HG02642 (cell line): ENCODE data around the gene FSHB.
"Not testable (repeated sequence)": the region's sequence is repeated elsewhere in the genome, so short reads cannot be mapped to it uniquely, and the experiment has no call there.

ENCODE experiments used
- ATAC-seq: cut with Tn5 transposase; IDR thresholded peaks from one replicate; pipeline ENCODE4 v1.9.1; 2021; ENCODE audit warnings: mild to moderate bottlenecking; ENCODE audit not compliant: unreplicated experiment, poor library complexity

Gene FSHB

DNA sequence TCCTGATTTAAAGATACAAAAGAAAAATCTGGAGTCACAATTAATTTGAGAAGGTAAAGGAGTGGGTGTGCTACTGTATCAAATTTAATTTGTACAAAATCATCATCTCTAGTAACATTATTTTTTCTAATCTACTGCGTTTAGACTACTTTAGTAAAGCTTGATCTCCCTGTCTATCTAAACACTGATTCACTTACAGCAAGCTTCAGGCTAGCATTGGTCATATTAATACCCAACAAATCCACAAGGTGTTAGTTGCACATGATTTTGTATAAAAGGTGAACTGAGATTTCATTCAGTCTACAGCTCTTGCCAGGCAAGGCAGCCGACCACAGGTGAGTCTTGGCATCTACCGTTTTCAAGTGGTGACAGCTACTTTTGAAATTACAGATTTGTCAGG lies at the start of gene FSHB:
Gene FSHB, plus strand, starts transcription at position 301 of the 400 bp plus-strand sequence. CDS start 889 bp downstream, outside the sequence.
- ATAC-seq, result no peak

DNA sequence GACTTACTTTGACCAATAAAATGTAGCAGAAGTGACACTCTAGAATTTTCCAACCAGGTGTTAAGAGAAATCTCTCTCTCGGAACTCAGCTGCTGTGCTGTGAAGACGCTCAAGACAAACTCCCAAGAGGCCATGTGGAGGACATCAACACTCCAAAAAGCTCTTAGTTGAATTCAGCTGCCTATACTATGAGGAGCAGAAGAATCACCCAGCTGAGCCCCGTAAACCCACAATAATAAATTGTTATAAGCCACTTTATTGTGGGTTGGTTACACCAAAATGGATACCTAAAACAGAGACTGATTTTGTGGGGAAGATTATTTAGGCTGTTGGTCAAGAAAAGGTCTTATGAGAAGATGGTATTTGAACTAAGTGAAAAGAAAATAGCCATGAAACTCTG lies 44.1 kb upstream of the FSHB start:
- no peak for ATAC-seq

DNA sequence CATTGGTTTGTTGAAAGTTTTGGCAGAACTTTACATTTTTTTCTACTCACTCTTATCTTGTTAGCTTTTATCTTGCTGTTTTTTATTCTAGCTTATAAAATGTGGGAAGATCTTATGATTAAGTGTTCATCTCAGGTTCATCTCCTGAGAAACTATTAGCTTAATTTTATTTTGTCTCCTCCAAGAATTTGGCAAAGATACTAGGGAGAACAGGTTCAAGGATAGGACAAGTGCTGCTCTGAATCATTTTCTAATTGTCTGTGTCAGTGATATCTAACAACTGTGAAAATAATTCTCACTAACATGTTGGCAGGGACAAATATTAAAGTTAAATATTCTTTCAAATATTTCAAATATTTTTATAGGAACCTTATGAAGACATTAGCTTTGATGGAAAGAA lies 38.2 kb upstream of the FSHB start:
- no peak for ATAC-seq

DNA sequence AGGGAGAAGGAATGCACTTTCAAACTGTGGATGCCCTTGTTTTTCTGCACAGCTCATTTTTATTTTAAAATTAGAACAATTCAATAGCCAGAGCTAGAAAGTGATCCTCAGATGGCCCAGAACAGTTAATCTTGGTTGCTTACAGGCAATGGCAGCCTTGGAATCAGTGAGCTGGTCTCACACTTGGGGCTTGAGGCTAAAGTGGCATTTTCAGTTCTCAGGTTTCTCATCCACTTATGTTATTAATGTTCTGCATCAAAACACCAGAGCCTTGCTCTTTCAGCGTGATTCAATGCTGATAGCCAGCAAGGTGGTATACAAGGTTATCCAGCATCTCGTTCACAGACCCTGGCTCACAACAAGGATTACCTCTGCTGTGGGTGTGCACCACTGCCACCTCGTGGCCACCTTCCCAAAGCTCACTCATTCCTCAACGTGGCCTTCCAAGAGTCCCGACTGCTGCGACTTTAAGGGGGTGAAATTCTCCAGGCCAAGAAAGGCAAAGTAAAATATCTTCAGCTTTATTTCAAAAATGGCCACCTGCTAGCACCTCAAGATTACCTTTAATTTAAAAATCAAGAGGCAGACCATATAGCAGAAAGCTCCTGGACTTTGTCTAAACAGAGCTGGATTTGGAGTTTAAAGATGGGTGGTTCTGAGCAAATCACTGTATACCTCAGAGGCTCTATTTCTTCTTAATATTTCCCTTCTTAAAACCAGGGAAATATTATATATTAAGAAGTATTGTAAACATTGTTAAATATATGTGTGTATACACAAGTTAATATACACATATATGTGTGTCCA lies 34.2 kb upstream of the FSHB start:
- ATAC-seq, result peak; percentile 98

- ATAC-seq, result no peak
Observed at GRCh38 chr11:30197869-30198268, 32.9 kb upstream of the FSHB start.

DNA sequence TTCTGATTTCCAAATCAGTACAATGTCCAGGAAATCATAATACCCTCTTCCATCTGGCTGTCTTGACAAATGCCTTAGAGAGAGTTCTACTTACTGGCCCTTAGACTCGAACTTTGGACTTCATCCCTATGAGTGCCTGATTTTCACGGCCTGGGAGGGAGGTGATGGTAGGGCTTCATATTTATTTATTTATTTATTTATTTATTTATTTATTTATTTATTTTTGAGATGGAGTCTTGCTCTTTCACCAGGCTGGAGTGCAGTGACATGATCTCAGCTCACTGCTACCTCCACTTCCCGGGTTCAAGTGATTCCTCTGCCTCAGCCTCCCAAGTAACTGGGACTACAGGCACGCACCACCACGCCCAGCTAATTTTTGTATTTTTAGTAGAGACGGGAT lies 27.8 kb upstream of the FSHB start:
- not testable (repeated sequence) for ATAC-seq

DNA sequence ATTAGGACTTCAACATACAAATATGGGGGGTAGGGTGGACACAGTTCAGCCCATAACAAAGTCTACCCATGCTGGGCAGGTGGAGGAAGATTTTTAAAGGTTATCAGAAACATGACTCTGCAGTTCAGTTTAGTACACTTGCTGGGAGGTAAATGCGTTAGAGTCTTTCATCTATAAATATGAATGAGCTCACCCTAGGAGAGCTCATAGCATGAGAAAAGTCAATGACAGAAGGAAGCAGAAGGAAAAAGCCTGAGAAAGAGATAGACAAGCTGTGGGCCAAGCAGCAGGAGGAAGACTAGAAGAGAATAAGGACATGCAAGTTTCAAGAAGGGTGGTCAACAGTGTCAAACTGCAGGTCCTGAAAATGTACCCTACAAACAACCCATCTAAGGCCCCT lies 27.0 kb upstream of the FSHB start:
- ATAC-seq, result no peak

- peak; percentile 83 for ATAC-seq
Observed at GRCh38 chr11:30206249-30206996, 24.4 kb upstream of the FSHB start.

GRCh38 chr11:30210357-30210756 lies 20.5 kb upstream of the FSHB start:
- no peak for ATAC-seq

- no peak for ATAC-seq
Observed at GRCh38 chr11:30216534-30216933, 14.3 kb upstream of the FSHB start.

DNA sequence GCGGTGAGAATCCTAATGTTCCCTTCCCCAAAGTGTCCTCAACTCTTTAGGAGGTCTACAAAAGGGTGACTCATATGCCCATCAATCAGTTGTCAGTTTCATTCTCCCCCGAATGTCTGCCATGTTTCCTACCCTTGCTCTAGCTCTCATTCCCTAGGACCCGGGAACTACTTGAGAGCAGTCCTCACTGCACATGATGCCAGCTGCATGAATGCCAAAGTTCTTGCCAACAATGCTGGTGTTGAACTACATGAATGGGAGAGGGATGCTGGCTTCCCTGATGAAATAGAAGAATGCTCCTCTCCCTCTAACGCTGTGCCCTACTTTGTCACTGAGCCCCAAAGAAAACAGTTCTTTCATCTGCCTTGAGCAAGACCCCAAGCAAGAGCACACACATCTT lies 12.5 kb upstream of the FSHB start:
- ATAC-seq, result no peak

DNA sequence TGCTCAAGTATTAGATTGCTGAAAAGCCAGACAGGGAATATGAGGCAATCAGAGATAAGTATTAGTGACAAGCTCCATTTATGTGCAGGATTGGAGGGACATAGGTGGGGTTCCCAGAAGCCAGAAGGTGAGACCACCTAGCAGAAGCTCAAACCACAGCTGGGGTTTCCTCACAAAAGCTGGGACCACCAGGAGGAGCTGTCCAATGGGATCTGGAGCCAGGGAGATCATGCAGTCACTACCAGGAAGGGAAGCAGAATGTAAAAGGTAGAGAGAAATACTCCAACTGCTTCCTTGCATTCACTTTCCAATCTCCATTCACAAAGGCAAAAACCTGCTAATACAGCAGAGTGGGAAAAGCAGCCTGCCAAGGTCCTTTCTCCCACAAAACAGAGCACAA lies 5.2 kb upstream of the FSHB start:
- no peak for ATAC-seq

DNA sequence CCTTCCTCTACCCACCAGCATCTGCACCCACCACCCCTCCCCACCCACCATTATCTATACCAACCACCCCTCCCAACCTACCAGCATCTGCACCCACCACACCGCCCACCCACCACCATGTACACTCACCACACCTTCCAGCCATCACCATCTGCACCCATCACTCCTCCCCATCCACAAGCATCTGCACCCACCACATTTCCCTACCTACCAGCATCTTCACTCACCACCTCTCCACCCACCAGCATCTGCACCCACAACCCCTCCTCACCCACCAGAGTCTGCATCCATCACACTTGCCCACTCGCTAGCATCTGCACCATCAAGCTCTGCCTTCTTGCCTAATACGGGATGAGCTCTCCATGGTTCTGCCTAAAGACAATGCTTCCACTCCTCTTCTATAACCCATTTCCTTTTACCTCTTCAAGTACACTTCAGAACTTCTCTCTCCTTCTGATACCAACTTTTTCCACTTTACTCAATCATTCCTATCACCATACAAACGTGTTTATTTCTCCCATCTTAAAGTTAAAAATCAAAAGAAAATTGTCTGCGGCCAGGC lies 2.4 kb upstream of the FSHB start:
- ATAC-seq, result no peak

- no peak for ATAC-seq
Observed at GRCh38 chr11:30239025-30239424, 8.2 kb downstream of the FSHB start.

GRCh38 chr11:30244265-30244664 lies 13.5 kb downstream of the FSHB start:
- no peak for ATAC-seq

- ATAC-seq, result no peak
Observed at GRCh38 chr11:30245621-30246020, 14.8 kb downstream of the FSHB start.

GRCh38 chr11:30254307-30255298 lies 23.8 kb downstream of the FSHB start:
- no peak for ATAC-seq

GRCh38 chr11:30255637-30256036 lies 24.8 kb downstream of the FSHB start:
- no peak for ATAC-seq

GRCh38 chr11:30257058-30257457 lies 26.2 kb downstream of the FSHB start:
- ATAC-seq, result no peak

DNA sequence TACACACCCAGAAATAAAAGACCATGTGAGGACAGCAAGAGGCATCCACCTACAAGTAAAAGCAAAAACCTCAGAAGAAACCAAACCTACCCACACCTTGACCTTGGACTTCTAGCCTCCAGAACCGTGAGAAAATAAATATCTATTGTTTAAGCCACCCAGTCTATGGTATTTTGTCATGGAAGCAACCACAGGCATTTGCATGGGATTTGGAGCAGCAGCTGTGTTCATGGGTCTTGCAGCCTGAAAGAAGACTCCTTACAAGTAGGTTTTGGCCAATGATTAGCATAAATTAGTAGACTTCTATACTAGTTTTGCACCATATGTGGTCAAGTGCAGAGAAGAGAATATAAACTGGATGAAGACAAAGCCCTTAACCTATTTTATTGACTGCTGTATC lies 27.9 kb downstream of the FSHB start:
- ATAC-seq, result peak; percentile 47
